GM19043 (cell line): ENCODE data around the gene PXMP2.

Experiments used
- ATAC-seq: cut with Tn5 transposase; IDR thresholded peaks from one replicate; pipeline ENCODE4 v1.9.1; 2021; ENCODE audit warnings: low read depth; ENCODE audit not compliant: unreplicated experiment

PXMP2 gene

DNA sequence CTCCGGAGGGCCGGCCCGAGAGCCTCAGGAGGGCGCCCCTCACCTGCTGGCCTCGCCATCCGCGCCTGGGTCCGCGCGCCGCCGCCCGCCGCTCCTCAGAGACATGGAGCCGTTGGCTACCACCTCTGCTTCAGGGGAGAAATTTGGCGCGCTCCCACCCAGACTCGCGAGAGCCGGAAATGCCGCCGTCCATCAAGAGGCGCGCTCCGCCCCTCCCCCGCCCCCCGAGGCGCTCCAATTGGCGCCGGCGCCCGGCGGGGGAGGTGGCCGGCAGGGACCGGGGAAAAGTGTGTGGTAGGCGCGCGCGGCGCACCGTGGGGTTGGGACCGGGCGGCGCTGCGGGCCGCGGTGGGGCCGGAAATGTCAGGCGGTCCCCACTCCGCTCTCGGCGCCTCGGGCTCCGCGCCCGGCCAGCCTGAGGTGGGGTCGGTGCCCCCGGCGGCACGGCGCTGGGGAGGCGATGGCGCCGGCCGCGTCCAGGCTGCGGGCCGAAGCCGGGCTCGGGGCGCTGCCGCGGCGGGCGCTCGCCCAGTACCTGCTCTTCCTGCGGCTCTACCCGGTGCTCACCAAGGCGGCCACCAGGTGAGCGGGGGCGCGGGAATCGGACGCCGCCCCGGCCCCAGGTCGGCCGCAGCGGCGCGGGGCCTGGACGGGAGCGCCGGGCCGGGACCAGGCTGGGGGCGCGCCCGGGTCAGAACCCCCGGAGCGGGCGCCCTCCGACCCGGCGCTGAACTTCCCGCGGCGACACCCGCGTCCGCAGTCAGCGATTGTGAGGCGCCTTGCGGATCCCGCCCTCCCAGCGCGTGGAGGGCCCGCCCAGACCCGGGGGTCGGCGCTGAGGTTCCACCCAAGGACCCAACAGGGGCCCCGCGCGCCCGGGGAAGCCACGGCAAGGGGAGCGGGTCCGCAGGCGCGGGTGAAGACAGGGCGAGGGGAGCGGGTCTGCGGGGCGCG is at the start of gene PXMP2, which contains the start of gene POLE:
PXMP2 (plus strand) TSS at position 377 of the 954 bp plus-strand sequence; CDS start at position 461, 84 bp downstream.
POLE (minus strand) TSS at position 132 of the 954 bp plus-strand sequence; CDS start at position 105, 27 bp downstream.
- ATAC-seq: peak; percentile 89

DNA sequence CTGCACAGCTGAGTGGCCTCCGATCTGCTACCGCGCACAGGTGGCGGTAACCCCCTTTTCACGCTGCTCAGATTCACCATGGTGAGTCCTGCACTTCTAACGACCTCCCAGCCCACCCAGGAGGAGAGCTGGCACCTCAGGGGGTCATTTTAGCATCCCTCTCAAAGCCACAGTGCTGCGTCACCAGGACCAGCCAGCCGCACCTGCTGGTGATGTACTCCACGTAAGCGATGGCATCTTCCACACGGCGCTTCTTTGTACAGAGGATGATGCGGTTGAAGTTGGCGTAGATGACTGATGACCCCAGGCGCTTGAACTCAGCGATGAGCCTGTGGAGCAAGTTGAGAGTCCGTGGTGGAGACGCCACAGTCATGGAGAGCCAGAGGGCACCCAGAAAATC is 49.6 kb upstream of the PXMP2 start:
- no peak for ATAC-seq

- peak; percentile 51 for ATAC-seq
Observed at GRCh38 chr12:132638541-132639408, 48.6 kb upstream of the PXMP2 start.

DNA sequence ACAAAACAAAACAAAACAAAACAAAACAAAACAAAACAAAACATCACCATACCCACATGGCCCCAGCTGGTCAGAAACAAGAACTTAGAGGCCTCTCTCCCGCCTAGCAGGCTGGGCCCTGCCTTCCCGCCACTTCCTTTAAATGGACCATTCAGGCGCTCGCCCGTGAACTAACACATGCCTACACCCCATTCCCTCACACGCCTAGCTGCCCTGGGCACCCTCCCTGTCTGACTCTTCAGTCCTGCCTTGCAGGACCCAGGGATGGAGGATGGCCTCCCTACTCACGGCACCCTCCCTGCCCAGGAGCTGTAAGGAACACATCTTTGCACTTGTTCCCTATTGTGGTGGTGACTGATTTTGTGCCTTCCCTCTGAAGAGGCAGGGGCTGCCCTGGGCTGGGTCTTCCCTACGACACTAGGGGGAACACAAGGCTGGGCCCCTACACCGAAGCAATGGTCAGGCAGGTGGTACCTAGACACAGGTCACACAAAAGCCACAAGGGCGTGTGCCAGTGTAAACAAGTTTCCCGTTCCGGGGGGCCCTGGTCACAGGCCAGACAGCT is 47.3 kb upstream of the PXMP2 start:
- ATAC-seq: no peak

DNA sequence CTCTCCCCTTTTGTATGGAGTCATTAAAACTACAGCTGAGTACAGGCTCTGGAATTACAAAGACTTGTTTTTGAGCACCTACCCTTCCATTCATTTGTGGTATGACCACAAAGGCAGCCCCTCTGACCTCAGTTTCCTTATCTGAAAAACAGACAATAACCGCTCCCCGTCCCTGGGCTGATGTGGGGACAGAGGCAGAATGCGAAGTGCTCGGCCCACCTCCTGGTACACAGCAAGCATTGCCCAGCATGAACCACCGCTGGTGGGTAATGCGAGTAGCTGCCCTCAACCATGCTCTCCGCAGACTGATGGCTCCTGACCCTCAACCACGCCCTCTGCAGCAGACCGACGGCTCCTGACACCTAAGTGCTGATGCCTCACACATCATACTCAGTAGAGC is 46.5 kb upstream of the PXMP2 start:
- ATAC-seq: no peak

DNA sequence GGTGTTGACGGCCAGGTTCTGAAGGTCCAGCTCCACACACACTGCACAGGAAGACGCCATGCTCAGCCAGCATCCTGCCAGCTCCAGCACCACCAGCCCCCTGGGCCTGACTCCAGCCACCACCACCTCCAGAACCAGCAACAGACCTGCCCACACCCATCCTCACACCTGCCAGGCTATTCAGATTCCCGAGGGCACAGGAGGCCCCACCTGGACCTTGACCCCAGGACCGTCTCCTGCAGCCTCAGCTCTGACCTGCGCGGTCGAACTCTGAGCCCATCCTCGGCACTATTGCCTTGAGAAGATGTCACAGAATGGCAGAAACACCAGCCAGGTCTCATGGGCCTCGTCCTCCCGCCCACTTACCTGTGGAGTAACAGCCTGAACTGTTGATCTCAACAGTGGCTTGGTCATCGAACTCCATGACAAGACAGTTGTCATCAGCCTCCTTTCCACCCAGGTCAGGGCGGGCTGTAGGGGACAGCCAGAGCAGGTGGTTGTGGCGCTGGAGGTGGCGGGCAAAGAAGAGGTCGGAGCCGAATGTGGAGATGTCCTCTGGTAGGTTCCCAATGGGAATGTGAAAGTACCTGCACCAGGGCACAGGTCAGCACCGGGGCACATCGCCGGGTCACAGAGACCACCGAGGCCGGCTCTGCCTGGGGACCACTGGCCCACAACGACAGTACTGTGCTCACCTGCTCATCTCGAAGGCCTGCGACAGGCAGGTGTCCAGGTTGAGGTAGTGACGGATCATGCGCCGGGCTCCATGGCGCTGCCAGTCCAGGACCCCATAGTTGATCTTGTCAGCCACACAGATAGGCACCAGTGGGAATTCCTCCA is 45.4 kb upstream of the PXMP2 start:
- no peak for ATAC-seq

DNA sequence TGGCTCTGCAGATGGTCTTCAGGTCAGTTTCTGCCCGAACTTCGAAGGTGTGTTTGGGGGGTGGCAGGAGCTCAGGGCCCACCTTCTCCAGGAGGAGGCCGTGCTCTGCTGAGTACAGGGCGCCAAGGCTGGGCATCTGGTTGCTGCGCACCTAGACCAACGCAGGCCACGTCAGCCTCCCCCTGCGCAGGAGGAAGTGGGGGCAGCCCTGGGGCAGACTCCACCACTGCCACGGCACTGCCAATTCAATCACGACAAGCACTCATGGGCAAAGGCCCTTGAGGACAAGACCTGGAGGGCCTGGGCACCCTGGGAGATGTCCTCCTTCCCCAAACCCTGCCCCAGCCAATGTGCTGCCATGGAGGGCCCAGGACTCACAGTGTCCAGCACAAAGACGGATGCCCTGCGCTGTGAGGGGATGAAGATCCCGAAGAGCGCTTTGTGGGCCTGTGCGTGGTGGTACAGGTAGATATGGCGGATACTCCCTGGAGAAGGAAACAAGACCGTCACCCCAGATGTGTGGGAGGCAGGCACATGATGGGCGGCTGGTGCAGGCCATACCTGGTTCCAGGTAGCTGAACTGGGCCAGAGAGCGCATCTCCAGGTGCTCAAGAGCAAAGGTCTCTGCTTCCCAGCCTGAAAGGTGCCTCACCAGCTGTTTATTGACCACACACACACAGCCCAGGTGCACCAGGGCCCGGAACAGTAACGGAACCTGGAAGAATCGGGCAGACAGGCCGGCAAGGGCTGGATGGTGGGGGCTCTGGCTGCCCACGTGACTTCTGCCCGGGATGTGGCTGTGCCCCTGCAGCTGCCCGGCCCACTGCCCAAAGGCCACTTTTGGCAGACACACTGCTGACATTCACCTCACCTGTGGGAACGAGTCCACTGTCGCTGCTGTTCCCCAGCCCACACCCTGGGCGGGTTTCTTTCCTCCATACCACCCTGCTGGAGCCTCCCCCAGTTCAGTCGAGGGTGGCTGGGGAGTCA is 44.2 kb upstream of the PXMP2 start:
- ATAC-seq: no peak

DNA sequence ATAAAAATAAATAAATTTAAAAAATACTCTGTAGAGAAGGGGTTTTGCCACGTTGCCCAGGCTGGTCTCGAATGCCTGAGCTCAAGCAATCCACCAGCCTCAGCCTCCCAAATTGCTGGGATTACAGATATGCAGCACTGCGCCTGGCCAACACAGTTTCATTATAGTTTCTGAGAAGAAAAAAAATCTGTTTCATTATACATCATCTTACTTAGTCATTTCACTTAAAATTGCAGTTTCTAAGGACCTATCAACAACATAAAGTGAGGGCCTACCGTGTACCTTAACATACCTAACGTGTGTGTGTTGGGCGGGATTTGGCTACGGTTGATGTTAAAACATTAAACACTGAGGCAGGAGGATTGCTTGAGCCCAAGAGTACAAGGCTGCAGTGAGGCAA is 40.5 kb upstream of the PXMP2 start:
- ATAC-seq: no peak

GRCh38 chr12:132647858-132648257 is 39.5 kb upstream of the PXMP2 start:
- ATAC-seq: no peak

DNA sequence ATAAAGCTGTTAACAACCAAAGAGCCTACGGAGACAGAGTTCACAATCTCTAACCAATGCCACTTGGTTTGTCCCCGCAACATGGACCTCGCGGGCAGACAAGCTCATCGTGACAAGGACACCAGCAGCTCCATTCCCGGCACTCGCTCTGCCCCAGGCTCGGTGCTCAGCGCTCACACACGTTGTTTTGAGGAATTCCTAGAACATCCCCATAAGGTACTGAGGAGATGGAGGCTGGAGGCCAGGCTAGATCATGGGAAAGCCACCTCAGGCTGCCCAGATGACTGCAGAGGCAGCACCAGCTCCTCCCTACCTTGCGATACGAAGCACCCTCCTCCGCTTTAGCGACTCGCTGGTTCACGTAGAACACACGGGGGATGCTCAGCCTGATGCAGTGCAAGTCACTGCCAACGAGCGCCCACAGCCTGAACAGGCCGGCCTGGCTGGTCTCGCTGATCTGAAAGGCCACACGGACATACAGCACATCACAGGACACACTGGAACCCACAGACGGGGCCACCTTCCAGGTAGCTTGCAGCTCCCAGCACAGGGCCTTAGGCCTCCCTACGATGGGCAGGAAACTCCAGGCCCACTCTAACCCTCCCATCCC is 38.7 kb upstream of the PXMP2 start:
- no peak for ATAC-seq

DNA sequence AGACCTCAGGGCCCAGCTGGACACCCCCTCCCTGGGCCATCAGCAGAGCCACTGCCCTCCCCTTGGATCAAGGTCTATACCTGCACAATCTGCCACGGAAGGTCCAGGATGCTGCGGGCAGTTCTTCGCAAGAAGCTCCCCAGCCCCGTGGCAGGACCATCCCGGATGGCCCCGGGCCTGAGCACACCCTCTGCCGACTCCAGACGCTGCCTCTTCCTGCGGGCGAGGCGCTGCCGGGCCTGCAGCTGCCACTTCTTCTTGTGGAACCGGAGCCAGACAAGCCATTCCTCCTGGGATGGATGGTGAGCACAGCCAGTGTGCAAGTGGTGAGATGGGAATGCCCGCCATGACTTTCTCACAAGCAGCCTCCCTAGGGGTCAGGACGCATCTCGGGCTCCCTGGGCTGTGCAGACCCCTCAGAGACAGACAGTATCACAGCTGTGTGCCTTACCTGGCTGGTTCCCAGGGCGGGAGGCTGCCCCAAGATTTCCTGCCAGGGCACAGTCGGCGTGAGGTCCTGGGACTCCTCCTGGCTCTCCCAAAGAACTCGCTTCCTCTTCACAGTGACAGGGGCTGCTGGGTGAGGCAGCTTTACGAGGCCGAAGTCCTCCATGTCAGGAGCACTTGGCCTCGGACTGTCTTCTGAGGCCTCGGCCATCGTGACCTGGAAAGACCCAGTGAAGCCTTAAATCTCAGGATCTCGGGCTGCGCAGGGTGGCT is 38.0 kb upstream of the PXMP2 start:
- ATAC-seq: no peak

DNA sequence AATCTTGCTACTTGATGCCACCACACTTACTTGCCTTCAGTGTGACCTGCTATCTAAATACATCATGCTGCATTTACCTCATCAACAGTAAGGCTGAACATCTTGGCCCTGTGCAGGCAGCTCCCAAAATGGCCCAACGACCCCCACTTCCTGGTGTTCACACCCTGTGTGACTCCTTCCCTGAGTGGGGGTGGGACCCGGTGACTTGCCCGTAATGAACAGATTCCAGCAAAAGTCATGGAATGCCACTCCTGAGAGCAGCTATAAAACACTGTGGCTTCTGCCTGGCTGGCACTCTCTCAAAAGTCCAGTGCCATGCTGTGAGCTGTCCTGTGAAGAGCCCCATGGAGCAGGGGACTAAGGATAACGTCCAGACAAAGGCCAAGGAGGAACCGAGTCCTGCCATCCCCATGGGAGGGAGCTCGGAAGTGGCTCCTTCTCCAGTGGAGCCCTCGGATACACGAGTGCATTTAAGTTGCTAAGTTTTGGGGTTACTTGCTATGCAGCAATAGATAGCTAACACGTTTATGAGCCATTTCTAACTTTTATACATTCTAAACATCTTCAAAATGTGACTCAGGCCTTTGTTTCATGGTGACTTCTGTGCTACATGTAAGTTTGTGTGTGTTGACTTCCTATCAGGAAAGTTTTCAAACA is 35.8 kb upstream of the PXMP2 start:
- no peak for ATAC-seq

DNA sequence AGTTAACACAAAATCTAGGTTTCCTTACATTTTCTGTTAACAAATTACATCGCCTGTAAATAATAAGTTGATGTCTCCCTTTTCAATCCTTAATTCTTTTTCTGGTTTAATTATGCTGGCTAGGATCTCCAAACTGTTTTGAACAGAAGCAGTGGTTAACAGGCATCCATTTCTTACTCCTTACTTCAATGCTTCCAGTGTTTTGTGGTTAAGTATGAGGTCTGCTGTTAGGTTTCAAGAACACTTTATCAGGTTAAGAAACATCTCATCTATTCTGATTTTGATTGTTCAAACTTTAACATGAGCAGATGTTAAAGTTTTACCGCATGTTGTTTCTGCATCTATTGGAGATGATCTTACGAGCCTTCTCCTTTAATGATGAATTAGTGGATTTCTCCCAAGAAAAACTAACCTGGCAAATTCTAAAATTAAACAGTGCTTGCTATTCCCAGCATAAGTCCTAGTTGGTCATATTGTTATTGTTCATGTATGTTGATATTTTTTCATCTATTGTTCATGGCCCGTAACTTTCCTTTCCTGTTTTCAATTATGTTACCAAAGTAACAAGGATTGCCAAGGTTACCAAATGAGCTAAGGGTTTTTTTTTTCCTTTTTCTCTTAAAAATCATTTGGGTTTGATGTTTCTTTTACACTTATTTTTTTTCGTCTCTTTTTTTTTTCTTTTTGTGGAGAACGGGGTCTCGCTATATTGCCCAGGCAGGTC is 33.7 kb upstream of the PXMP2 start:
- no peak for ATAC-seq

GRCh38 chr12:132657004-132657727 is 30.2 kb upstream of the PXMP2 start:
- no peak for ATAC-seq

DNA sequence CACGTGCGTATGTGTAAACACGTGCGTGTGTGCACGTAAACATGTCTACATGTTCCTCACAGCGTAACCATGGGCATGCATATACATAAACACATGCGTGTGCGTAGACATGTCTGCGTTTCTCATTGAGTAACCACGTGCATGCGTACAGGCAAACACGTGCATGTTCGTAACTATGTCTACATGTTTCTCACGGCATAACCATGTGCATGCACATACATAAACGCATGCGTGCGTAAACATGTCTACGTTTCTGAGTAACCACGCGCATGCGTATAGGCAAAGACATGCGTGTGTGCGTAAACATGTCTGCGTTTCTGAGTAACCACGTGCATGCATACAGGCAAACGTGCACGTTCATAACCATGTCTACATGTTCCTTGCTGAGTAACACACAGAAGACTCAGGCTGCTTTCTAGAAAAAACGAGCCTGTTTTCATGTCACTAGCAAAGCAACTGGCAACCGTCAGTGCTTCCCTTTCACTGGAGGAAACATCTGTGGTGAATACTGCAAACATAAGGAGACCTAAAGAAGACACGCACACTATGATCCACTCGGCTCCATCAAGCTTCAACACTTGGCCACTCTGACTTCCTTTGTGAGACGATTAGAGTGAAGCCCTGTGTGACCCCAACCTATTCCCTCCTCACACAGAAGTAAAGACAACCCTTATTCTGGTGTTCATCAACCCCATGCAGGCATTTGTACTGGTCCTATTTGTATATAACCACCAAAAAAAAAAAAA is 29.1 kb upstream of the PXMP2 start:
- no peak for ATAC-seq
